Activated T-cell treated with anti-CD3 and anti-CD28 coated beads, Interleukin-2, amount 50 U/mL, for 48 hours (primary cell): ENCODE measurements around the gene GJB4.
"Not testable (repeated sequence)": the region's sequence is repeated elsewhere in the genome, so short reads cannot be mapped to it uniquely, and the experiment has no call there.

Experiments
- DNase-seq, 2 experiments: peaks; one replicate each; pipeline ENCODE4 v3.0.0-alpha.2; 2020

Gene GJB4

DNA sequence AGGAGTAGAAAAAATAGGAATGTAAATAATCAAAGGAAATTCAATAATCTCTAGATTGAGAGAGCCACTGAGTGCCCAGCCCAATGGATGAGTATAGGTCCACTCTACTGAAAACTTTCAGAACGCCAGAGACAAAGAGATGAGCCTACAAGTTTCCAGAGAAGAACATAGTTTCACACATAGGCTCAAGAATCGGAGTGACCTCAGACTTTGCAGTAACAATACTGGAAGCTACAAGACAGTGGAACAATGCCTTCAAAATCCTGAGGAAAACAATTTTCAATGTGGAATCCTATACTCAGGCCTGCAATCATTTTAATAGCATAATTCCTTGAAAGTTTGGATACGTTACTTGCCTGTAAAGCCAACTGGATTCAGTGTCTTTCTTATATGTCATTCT, 44.2 kb downstream of the GJB4 start:
- no peak for DNase-seq

DNA sequence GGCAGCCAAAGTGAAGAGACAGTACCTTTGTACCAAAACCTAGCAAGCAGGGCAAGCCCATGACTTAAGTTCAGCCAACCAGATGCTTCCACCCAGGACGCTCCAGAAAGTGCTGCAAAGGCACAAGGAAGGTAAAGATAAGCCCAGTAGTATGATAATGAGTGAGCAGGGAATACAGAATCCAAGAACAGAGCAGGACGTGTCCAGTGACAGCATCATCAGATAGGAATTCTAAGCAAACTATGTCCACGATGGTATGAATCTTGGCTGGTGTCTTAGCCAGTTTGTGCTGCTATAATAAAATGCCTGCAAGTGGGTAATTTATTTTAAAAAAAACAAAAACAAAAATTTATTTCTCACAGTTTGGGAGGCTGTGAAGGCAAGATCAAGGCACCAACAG, 46.9 kb downstream of the GJB4 start:
- no peak for DNase-seq

DNA sequence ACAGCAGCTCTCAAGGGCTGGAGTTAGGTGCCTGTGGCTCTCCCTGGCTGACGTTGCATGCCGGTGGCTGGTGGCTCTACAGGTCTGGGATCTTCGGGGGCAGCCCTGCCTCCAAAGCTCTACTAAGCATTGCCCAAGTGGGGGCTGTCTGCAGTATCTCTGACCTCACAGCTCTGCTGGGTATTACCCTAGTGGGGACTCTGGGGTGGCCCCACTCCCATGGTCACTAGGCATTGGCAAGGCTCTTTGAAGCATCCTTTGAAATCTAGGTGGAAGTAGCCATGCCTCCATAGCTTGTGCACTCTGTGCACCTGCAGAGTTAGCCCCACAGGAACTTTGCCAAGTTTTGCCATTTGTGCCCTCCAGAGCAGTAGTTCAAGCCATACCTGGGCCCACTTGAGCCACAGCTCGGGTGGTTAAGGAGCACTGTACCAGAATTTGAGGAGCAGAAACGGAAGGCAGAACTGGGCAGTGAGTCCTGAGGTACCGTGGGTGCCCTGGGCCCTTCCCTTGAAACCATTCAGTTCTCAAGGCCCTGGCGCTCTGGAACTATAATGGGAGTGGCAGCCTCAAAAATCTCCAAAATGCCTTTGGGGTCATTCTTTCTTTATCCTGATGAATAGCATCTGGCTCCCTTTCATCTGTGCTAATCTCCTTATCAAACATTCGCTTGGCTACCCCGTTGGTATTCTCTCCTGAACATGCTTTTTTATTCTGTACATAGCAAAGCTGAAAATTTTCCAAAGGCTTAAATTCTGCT, 48.7 kb downstream of the GJB4 start:
- DNase-seq: no peak

DNA sequence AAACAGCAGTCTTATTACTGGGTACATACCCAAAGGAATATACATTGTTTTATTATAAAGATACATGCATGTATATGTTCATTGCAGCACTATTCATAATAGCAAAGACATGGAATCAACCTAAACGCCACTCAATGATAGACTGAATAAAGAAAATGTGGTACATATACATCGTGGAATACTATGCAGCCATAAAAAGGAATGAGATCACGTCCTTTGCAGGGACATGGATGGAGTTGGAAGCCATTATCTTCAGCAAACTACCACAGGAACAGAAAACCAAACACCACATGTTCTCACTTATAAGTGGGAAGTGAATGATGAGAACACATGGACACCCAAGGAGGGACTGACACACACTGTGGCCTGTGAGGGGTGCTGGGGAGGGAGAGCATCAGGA, 51.2 kb downstream of the GJB4 start:
- DNase-seq: not testable (repeated sequence)
